Skeletal muscle tissue (tissue), 4 donors: Measurements from ENCODE around the gene BACH2. TPM values are rescaled to one million over a fixed set of nuclear protein-coding genes. Genes with fewer than 3 reads are reported as not detected.

Source experiments
- H3K27ac ChIP-seq: one replicate; pipeline ENCODE4 v1.7.0; 2013; ENCODE audit warnings: mild to moderate bottlenecking, low read depth, low read length, inconsistent platforms
- H3K27me3 ChIP-seq, 3 donors: one replicate each; pipeline ENCODE4 v1.7.0; 2013; ENCODE audit warnings: low read length in 3 of 3; ENCODE audit not compliant: control insufficient read depth in 3 of 3, insufficient read depth in 3 of 3
- H3K36me3 ChIP-seq, 3 donors: one replicate each; pipeline ENCODE4 v1.7.0; 2013; ENCODE audit warnings: low read length in 3 of 3; ENCODE audit not compliant: control insufficient read depth in 3 of 3, insufficient read depth in 3 of 3
- H3K4me1 ChIP-seq, 3 donors: one replicate each; pipeline ENCODE4 v1.7.0; 2013; ENCODE audit warnings: low read length in 3 of 3, mild to moderate bottlenecking in 3 of 3; ENCODE audit not compliant: control insufficient read depth in 3 of 3, insufficient read depth in 3 of 3
- H3K4me3 ChIP-seq, 3 donors: one replicate each; pipeline ENCODE4 v1.7.0; 2013; ENCODE audit warnings: low read length in 3 of 3
- H3K9ac ChIP-seq, 3 donors: one replicate each; pipeline ENCODE4 v1.7.0; 2013; ENCODE audit warnings: low read length in 3 of 3, mild to moderate bottlenecking in 3 of 3, moderate library complexity in 2 of 3, low read depth in 1 of 3
- H3K9me3 ChIP-seq, 3 donors: one replicate each; pipeline ENCODE4 v1.7.0; 2013; ENCODE audit warnings: low read length in 3 of 3; ENCODE audit not compliant: control insufficient read depth in 3 of 3
- total RNA-seq: library from RNA; depleted of rRNA; stranded (reverse); fragments of >200 nt; gene quantifications from one replicate; pipeline ENCODE4 v1.2.3, GENCODE V29; 2014
- donor health status: Osteomylitis.

The BACH2 gene
- total RNA-seq, 1 donor from 2014 or later, result 3.7 TPM

DNA sequence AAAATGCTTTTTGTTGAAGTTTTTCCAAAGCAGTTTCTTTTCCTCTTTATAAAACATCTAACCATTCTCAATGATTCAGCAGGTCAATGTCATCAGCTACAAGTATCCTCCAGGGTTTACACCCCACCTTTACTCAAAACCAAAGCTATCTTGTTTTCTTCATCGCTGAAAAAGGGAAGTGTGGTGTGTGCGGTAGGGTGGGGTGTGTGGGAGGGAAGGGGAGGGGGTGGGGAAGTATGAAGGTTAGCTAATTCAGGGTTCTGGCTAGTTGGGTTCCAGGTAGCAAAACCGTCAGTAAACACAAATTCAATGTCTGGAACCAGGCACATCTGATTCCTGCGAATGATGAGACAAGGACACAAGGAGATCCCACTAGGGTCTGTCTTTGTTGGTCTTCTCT is 212.8 kb downstream of the BACH2 start:
- H3K36me3 ChIP-seq, result peaks cover 0 to 8% (median 0%) of the 10 kb centered on the region in 3 donors
- peaks cover 0 to 9% (median 4%) of the 10 kb centered on the region in 3 donors for H3K4me1 ChIP-seq
- no peak overlapping the region for H3K27ac ChIP-seq
- H3K4me3 ChIP-seq, result no peak overlapping the region
- H3K9ac ChIP-seq, result no peak overlapping the region
- H3K27me3 ChIP-seq, result no peaks in the 10 kb centered on the region
- H3K9me3 ChIP-seq, result no peaks in the 10 kb centered on the region

DNA sequence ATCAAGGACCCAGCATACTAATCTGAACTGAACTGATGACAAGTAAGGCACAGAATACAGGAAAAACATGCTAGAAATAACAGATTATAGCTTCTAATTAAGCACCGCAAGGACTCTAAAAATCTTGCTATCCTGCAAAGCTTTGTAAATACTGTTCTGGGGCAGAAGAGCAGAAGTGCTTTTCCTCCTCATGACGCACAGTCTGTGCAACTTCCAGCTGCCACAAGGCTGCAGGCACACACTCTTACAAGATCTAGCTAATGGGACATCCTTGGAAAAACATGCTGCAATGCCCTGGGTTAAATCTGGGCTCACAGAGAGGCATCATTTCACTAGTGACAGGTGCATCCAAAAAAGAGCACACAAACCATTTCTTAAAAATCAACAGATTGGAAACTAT is 213.8 kb downstream of the BACH2 start:
- Histone ChIP-seq H3K4me3 (no peak overlapping the region), H3K27ac (no peak overlapping the region), H3K9me3 (no peaks in the 10 kb centered on the region), H3K27me3 (no peaks in the 10 kb centered on the region), H3K36me3 (peaks cover 0 to 4% (median 0%) of the 10 kb centered on the region in 3 donors), H3K4me1 (peaks cover 0 to 5% (median 0%) of the 10 kb centered on the region in 3 donors), H3K9ac (peak overlapping the region in 1 of 3 donors; percentile 7)

DNA sequence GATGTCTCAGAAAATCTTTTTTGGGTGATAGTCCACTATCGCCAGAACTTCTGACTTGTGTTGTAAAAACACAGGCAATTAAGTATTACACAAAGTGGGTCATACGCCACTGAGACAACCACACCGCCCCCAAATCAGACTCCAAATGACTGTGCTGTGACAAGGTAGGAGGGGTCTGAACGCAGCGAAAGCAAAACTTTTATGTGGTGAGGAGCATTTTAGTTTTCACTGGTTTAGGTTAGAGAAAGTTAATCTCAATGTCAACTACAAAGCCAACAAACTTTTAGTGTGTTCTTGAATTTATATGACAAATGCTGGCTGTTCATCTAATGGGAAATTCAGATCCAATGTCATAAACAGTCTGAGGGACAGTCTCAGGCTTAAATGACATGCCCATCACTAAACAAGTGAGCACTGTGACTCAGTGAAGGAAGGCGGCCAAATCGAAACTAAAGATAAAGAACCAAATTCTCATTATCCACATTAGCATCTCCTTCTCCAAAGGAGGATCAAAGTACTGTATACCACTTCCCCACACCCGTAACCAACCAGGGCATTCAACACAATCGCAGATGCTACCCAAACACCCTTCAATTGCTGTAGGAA is 215.7 kb downstream of the BACH2 start:
- Histone ChIP-seq H3K9me3 (no peaks in the 10 kb centered on the region), H3K4me1 (peaks cover 0 to 5% (median 0%) of the 10 kb centered on the region in 3 donors)

DNA sequence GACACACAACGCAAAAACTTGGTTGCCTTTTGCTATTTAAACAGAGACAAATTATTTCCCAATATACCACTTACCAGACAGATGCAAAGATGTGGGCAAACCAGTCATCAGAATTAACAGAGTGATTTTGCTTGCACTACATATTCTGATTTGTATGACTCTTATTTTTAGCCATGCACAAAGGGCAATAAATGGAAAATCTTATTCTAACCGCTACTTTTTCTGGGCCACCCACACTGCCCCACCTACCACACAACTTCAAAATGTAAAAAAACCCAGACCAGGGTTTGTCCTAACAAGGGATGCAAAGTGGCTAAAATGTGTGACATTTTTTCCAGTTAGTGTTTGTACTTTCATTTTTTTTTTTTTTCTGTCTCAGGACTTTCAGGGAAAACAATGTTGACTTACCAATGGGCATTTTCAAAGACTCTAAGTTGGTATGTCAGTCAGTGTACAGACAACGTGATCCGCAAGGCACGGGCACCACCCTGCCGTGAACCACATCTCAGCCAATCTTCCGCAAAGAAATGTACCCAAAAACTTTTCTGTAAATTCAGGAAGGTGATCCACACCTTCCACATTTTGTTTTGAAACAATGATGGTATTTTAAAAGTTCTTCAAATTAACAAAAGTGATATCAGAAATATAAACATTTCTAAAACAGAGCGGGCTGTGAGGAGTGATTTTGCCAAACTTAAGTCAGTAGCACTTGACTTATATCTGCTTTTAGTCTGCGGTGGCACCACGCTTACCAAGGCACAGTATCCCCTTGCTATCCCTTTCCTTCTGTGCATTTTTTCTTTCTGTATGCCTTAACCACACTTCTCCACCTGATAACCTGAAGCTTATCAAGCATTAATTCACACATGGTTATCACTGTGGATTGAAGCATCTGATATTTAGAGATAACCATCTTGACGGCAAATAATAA is 216.8 kb downstream of the BACH2 start:
- Histone ChIP-seq H3K9me3 (no peaks in the 10 kb centered on the region), H3K36me3 (no peaks in the 10 kb centered on the region), H3K4me1 (peaks cover 0 to 5% (median 0%) of the 10 kb centered on the region in 3 donors), H3K27ac (no peak overlapping the region), H3K9ac (no peak overlapping the region), H3K4me3 (no peak overlapping the region), H3K27me3 (no peaks in the 10 kb centered on the region)

More for the DNA sequence above, 215.7 kb downstream of the BACH2 start:
- Histone ChIP-seq H3K27ac (no peak overlapping the region), H3K36me3 (no peaks in the 10 kb centered on the region), H3K4me3 (no peak overlapping the region), H3K27me3 (no peaks in the 10 kb centered on the region), H3K9ac (no peak overlapping the region)

DNA sequence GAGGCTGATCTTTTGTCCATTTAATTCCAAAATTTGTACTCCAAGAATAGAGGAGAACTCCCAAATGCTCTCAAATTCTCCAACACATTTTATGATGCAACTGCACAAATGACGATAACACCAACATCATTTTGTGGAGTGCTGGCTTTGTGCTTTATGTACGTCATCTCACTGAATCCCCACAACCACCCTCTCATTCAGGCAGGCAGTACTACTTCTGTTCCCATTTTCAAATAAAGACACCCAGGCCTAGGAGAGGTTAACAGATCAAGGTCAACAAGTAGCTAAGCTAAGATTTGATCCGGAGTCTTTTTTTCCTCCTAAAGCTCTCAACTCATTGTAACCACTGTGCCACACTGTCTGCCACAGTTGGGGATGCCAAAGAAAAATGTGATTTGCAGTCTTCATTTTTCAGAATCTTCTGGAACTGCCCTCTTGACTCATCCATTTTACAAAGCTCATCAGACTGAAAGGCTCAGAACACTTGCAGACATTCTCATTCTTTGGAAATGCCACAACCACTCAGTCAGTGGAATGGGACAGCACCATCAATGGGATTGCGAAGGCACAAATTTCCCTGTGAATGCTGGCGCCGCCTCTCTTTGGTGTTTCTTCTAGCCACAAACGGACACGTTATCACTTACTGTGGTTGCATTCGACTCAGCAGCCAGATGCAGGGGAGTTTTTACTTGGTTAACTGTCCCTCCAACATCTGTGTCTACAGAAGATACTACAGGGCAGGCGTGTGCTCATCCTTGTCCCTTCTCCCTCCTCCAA is 217.9 kb downstream of the BACH2 start:
- H3K27me3 ChIP-seq, result no peaks in the 10 kb centered on the region
- no peaks in the 10 kb centered on the region for H3K9me3 ChIP-seq
- H3K4me1 ChIP-seq, result peaks cover 0 to 5% (median 0%) of the 10 kb centered on the region in 3 donors
- H3K27ac ChIP-seq, result no peak overlapping the region
- no peaks in the 10 kb centered on the region for H3K36me3 ChIP-seq
- H3K4me3 ChIP-seq, result no peak overlapping the region
- H3K9ac ChIP-seq, result no peak overlapping the region

DNA sequence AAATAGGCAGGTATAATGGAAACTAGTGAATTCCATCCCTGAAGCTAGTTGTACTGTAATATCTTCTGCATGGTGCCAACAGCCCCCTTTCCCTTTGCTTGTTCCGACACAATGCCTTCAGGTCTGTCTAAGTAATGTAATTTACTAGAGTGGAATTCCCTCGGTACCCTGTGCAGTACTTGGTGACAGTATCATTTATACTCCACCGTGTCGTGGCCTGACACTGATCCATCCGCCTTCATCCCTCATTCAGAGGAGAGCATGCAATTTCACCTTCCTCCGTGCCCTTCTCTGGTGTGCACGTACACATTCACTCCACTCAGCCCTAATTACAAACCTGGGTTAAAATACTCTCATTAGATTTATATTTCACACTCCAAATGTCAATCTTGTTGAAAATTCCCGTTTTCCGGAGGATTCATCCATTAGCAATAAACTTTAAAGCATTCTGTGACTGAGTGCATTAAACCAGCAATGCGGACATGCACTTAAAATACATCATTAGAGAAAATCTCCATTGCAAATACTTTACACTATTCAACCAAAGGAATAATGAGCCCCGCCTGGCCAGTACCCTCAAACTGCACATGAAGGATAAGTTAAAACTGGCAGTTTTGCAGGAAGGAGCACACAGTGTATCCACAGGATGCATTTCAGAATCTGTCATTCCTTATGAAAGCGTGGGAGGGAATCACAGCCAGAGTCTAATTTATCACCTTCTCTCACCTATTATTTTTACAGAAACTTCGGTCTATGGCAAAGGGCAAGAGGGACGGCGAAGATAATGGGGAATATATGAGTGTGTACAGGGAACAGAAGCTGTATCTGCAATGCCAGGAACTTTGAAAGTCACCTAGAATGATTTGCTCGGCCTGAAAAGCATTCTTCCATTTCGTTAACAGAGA is 219.9 kb downstream of the BACH2 start:
- Histone ChIP-seq H3K4me1 (peaks cover 3 to 20% (median 6%) of the 10 kb centered on the region in 3 donors), H3K9ac (no peak overlapping the region)

DNA sequence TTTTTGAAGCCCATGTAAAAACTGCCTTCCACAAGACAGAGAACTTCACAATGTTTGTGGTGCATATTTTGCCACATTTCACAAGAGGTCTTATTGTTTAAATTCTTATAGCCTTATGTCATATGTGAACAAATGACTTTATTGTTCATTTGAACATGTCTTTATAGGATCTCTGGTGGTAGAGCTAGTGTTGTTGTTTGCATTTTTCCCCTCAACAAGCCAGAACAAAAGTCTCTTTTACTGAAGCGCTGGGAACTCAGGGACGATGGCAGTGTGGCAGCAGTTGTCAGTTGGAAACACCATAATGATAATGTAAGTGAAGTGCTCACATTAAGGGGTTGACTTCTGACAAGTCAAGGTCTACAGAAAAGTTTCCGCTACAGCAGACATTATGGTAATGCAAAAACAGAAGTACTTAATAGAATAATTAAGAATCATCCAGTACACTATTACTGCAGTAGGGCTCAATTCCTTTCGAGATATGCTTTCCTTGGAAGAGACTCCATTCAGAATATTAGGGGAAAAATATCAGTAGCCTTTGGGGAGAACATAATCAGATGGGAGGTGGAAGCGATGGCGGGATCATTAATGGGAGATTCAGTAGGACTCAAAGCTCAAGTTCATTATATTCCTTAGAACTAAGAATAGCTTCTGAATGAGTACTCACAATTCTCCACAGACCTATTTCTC is 222.3 kb downstream of the BACH2 start:
- H3K9ac ChIP-seq, result no peak overlapping the region
- H3K9me3 ChIP-seq, result no peaks in the 10 kb centered on the region
- no peak overlapping the region for H3K27ac ChIP-seq
- no peaks in the 10 kb centered on the region for H3K36me3 ChIP-seq
- H3K4me1 ChIP-seq, result peaks cover 3 to 20% (median 6%) of the 10 kb centered on the region in 3 donors
- H3K4me3 ChIP-seq, result no peak overlapping the region
- no peaks in the 10 kb centered on the region for H3K27me3 ChIP-seq

More for the DNA sequence above, 219.9 kb downstream of the BACH2 start:
- Histone ChIP-seq H3K27ac (no peak overlapping the region), H3K9me3 (no peaks in the 10 kb centered on the region), H3K4me3 (no peak overlapping the region), H3K36me3 (no peaks in the 10 kb centered on the region), H3K27me3 (no peaks in the 10 kb centered on the region)

DNA sequence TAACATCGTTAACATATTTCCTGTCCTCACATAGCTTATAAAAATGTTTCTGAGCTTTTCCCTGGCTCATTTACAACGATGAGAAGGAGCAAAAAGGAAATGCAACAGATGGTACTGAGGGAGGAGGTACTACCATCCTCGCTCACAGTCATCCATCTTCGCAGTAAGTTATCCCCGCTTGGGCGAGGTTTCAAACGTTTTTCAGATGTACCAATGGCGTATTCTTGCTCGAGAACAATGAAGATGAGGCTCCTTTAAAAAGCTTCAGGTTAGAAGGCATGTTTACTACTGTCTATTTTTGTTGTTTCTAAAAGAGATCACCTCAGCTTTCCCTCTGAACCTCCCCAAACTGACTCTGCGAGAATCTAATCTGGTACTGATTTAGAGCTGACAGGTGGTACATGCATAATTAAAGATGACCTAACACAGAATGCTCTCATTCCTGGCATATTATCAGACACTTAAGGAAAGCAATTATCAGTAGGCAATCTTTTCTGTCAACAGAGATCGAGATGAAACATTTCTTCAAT is 223.6 kb downstream of the BACH2 start:
- Histone ChIP-seq H3K27ac (no peak overlapping the region), H3K27me3 (no peaks in the 10 kb centered on the region), H3K4me1 (peaks cover 3 to 20% (median 6%) of the 10 kb centered on the region in 3 donors), H3K9me3 (no peaks in the 10 kb centered on the region), H3K36me3 (no peaks in the 10 kb centered on the region), H3K4me3 (no peak overlapping the region), H3K9ac (no peak overlapping the region)
